ENCODE measurements around the gene WNK3.

The WNK3 gene

DNA sequence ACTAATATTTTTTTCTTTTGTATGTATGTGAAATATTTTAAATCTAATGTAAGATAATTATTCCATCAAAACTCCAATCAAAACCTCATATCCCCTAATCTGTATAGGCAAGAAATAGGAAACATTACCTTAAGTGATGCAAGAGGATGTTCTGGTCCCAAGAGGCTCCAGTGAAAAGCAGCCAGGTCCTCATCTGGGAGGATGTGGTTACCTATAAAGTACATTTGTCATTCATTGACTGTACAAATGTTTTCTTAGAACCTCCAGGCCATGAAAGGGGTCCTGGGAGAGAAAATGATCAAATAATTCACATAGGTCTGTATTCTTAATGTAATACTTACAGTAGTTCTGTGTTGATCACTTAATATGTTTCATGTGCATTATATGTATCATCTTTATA, 200.3 kb downstream of the WNK3 start:
- DNase-seq = no peak
